ENCODE measurements around the gene KLF11. TPM values are rescaled to one million over a fixed set of nuclear protein-coding genes. Genes with fewer than 3 reads are reported as not detected.

Gene KLF11
- total and polyA plus RNA-seq, 2 donors (not counting 1 experiment from before 2014, with no cell fraction given), result 5.9 to 6.8 TPM

DNA sequence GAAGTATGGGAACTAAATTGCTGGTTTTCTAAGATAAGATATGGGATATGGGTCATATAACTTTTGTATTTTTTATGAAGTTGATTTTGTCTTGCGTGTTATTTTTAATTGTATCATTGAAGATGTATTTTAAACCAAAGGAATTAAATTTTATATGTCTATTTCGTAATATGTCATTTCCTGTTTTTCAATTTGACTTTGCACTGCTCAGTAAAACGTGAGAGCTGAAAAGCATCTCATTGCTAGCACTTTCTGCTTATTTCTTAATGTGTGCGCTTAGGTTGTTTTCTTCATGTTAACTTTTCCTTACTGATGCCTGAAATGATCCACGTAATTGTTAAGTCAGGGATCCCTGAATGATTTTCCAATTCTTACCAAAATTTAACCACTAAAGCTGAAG lies 41.2 kb upstream of the KLF11 start:
- H3K9me3 ChIP-seq (ENCODE audit: control insufficient read depth, insufficient read depth, low read depth, low read length), result no peaks in the 10 kb centered on the region
- H3K27me3 ChIP-seq (ENCODE audit: control insufficient read depth, insufficient read depth, low read length), result peaks cover 2% of the 10 kb centered on the region
- H3K79me2 ChIP-seq (ENCODE audit: control insufficient read depth, insufficient read depth, low read length), result no peaks in the 10 kb centered on the region
- H3K4me3 ChIP-seq (replicated peaks in 1 of 4; ENCODE audit: control extremely low read depth in 1 of 4, insufficient read depth in 1 of 4, low read depth in 3 of 4, low read length in 4 of 4), result no peak overlapping the region
- H2AFZ ChIP-seq (ENCODE audit: low read length), result no peak overlapping the region
- H3K4me1 ChIP-seq (ENCODE audit: control insufficient read depth, extremely low read depth, insufficient read depth, low read length), result no peaks in the 10 kb centered on the region
- H3K36me3 ChIP-seq (ENCODE audit: control insufficient read depth, insufficient read depth, low read length), result no peaks in the 10 kb centered on the region
- no peak overlapping the region for H3K4me2 ChIP-seq (ENCODE audit: extremely low read depth, insufficient read depth, low read length)
- DNase-seq (ENCODE audit: low read depth in 2 of 2), result no peak
- TF ChIP-seq CTCF (conservative IDR thresholded peaks at IDR 0.05 in 1 of 2, IDR thresholded peaks at IDR 0.05 in 1 of 2; ENCODE audit: low read depth in 1 of 2, low read length in 2 of 2), result no peak
- TF ChIP-seq EZH2 (IDR thresholded peaks at IDR 0.05; ENCODE audit: low read length, missing control alignments), result no peak
- no peak overlapping the region for H3K27ac ChIP-seq (ENCODE audit: insufficient read depth, low read length)
- no peaks in the 10 kb centered on the region for H4K20me1 ChIP-seq (ENCODE audit: control insufficient read depth, extremely low read depth, insufficient read depth, low read length)
- no peak overlapping the region for H3K9ac ChIP-seq (ENCODE audit: insufficient read depth, low read length)

DNA sequence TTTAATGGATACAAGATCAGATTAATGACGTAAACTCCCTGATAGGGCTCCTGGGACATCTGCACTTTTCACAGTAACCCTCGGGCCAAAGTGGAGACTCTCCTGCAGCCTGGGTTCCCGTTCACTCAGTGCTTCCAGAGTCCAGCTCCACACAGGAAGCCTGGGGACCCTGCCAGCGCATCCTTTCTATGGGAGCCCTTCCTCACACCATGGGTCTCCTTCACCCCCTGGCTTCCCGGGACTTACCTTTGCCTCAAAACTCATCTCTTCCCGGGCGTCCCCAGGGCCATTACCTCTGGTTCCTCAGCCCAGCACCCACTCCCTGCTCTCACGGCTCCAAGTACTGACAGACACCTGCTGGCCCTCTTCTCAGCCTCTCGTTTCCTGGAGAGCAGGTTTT lies 40.7 kb upstream of the KLF11 start:
- Histone ChIP-seq H3K9me3 (ENCODE audit: control insufficient read depth, insufficient read depth, low read depth, low read length) (no peaks in the 10 kb centered on the region), H2AFZ (ENCODE audit: low read length) (no peak overlapping the region), H3K4me1 (ENCODE audit: control insufficient read depth, extremely low read depth, insufficient read depth, low read length) (peaks cover 1% of the 10 kb centered on the region), H3K36me3 (ENCODE audit: control insufficient read depth, insufficient read depth, low read length) (no peaks in the 10 kb centered on the region), H4K20me1 (ENCODE audit: control insufficient read depth, extremely low read depth, insufficient read depth, low read length) (no peaks in the 10 kb centered on the region), H3K79me2 (ENCODE audit: control insufficient read depth, insufficient read depth, low read length) (no peaks in the 10 kb centered on the region), H3K4me2 (ENCODE audit: extremely low read depth, insufficient read depth, low read length) (no peak overlapping the region), H3K9ac (ENCODE audit: insufficient read depth, low read length) (no peak overlapping the region), H3K4me3 (replicated peaks in 1 of 4; ENCODE audit: control extremely low read depth in 1 of 4, insufficient read depth in 1 of 4, low read depth in 3 of 4, low read length in 4 of 4) (no peak overlapping the region), H3K27me3 (ENCODE audit: control insufficient read depth, insufficient read depth, low read length) (peaks cover 2% of the 10 kb centered on the region), H3K27ac (ENCODE audit: insufficient read depth, low read length) (no peak overlapping the region)
- no peak for DNase-seq (ENCODE audit: low read depth in 2 of 2)
- TF ChIP-seq EZH2 (IDR thresholded peaks at IDR 0.05; ENCODE audit: low read length, missing control alignments), result no peak
- TF ChIP-seq CTCF (conservative IDR thresholded peaks at IDR 0.05 in 1 of 2, IDR thresholded peaks at IDR 0.05 in 1 of 2; ENCODE audit: low read depth in 1 of 2, low read length in 2 of 2), result no peak

- H3K4me1 ChIP-seq (ENCODE audit: control insufficient read depth, extremely low read depth, insufficient read depth, low read length), result peaks cover 3% of the 10 kb centered on the region
- H3K27me3 ChIP-seq (ENCODE audit: control insufficient read depth, insufficient read depth, low read length), result peaks cover 2% of the 10 kb centered on the region
- no peaks in the 10 kb centered on the region for H3K9me3 ChIP-seq (ENCODE audit: control insufficient read depth, insufficient read depth, low read depth, low read length)
- H2AFZ ChIP-seq (ENCODE audit: low read length), result no peak overlapping the region
- no peaks in the 10 kb centered on the region for H3K79me2 ChIP-seq (ENCODE audit: control insufficient read depth, insufficient read depth, low read length)
- no peak overlapping the region for H3K27ac ChIP-seq (ENCODE audit: insufficient read depth, low read length)
- no peak overlapping the region for H3K4me3 ChIP-seq (replicated peaks in 1 of 4; ENCODE audit: control extremely low read depth in 1 of 4, insufficient read depth in 1 of 4, low read depth in 3 of 4, low read length in 4 of 4)
- H3K36me3 ChIP-seq (ENCODE audit: control insufficient read depth, insufficient read depth, low read length), result no peaks in the 10 kb centered on the region
- no peak overlapping the region for H3K9ac ChIP-seq (ENCODE audit: insufficient read depth, low read length)
- TF ChIP-seq CTCF (conservative IDR thresholded peaks at IDR 0.05 in 1 of 2, IDR thresholded peaks at IDR 0.05 in 1 of 2; ENCODE audit: low read depth in 1 of 2, low read length in 2 of 2), result no peak
- H4K20me1 ChIP-seq (ENCODE audit: control insufficient read depth, extremely low read depth, insufficient read depth, low read length), result no peaks in the 10 kb centered on the region
- H3K4me2 ChIP-seq (ENCODE audit: extremely low read depth, insufficient read depth, low read length), result no peak overlapping the region
- DNase-seq (ENCODE audit: low read depth in 2 of 2), result no peak
Observed at GRCh38 chr2:10003206-10004125, 39.9 kb upstream of the KLF11 start.
